IPS-18c (cell line): Measurements from ENCODE around the gene ZNF552.
"Not testable (repeated sequence)": the region's sequence is repeated elsewhere in the genome, so short reads cannot be mapped to it uniquely, and the experiment has no call there.

Experiments
- H3K4me3 ChIP-seq: 2 replicates; pipeline ENCODE4 v1.7.0; 2013; ENCODE audit warnings: low read depth, mild to moderate bottlenecking, low read length, moderate library complexity; ENCODE audit not compliant: insufficient read depth
- H3K9me3 ChIP-seq: one replicate; pipeline ENCODE4 v1.6.1; 2013; ENCODE audit warnings: mild to moderate bottlenecking, low read length, moderate library complexity; ENCODE audit not compliant: control insufficient read depth, insufficient read depth

Gene ZNF552

GRCh38 chr19:57800696-57801095, 14.0 kb downstream of the ZNF552 start:
- H3K4me3 ChIP-seq: no peak overlapping the region

DNA sequence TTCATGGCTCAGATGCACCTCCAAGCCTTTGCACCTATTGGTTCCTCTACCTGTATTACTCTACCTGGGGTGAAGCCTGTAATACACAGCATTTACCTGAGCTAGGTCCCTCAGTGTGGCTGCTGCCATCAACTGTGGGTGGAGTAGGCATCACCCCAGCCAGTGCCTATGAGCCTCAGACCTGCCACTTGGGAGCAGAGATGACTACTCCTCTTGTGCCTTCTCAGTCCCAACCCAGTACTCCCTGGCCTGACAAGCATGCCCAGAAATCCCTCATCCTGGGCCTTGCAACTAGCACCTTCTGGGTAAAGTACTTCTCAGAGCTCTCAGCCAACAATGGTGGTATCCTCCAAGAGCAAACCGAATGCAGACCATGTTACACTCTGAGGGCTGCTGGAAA, 18.1 kb downstream of the ZNF552 start:
- H3K9me3 ChIP-seq, H3K4me3 ChIP-seq: not testable (repeated sequence)

More at GRCh38 chr19:57800696-57801095, 14.0 kb downstream of the ZNF552 start:
- no peaks in the 10 kb centered on the region for H3K9me3 ChIP-seq

DNA sequence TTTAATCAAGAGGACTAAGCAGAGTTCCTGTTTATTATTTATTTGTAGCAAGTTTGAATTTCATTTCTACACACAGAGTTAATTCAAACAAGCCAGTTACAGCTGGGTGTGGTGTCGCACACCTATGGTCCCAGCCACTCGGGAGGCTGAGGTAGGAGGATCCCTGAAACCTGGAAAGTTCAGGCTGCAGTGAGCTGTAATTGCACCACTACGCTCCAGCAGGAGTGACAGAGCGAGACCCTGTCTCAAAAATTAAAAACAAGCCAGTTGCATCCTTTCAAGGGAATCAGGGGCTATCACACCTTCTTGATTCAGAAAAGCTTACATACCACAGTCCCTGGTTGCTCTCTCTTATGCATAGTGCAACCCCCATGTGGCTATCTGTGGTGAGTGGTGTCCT, 25.4 kb downstream of the ZNF552 start:
- Histone ChIP-seq H3K9me3 (peaks cover 4% of the 10 kb centered on the region), H3K4me3 (no peak overlapping the region)

DNA sequence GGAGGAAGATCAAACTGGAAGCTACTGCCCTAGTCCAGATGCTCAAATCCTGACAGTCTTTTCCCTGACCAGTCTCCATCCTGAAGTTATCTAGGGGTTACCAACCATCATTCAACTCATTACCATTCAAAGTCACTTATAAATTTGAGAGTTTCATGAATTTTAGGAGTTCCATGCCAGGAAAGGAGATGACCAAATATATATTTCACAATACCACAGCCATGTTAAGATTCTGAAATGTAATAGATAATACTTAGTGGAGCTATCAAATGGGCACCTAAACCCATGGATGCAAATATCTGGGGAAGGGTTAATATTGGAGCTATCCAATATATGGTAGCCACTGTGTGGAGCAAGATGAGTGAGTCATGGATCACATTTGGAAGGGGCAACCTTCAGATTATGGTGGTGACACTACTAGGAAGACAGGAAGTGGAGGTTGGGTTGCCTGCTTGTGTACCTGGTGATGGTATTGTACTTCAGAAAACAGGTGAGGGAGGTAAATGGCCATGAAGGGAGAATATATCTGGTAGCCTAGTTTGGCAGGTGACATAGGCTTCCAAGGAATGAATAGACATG, 26.5 kb downstream of the ZNF552 start:
- no peak overlapping the region for H3K4me3 ChIP-seq
- H3K9me3 ChIP-seq: peaks cover 4% of the 10 kb centered on the region

DNA sequence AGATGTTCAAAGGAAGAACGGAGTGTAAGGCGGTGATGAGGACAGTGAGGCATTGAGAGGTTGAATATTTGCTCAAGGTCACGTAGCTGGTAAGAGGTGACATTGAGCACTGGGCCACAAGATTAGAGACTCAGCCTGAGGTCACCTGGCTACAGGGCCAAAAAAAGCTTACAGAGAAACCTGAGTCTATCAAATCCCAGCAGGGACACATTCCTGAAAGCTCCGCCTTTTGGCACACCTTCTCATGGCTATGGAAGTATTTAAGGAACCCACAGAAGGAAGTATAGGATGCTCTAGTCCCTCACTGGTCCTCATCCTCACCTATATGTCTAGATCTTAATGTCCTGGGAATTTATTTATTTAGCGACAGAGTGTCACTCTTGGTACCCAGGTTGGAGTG, 27.8 kb downstream of the ZNF552 start:
- Histone ChIP-seq H3K4me3 (no peak overlapping the region), H3K9me3 (peaks cover 4% of the 10 kb centered on the region)

- peaks cover 4% of the 10 kb centered on the region for H3K9me3 ChIP-seq
These were observed 28.4 kb downstream of the ZNF552 start for GRCh38 chr19:57786286-57786685.

GRCh38 chr19:57779220-57779845, 35.4 kb downstream of the ZNF552 start:
- Histone ChIP-seq H3K4me3 (no peak overlapping the region), H3K9me3 (no peaks in the 10 kb centered on the region)

More at GRCh38 chr19:57786286-57786685, 28.4 kb downstream of the ZNF552 start:
- H3K4me3 ChIP-seq: no peak overlapping the region; the same call in 1 of the 2 replicates

GRCh38 chr19:57778336-57778735, 36.4 kb downstream of the ZNF552 start:
- H3K9me3 ChIP-seq: no peaks in the 10 kb centered on the region

DNA sequence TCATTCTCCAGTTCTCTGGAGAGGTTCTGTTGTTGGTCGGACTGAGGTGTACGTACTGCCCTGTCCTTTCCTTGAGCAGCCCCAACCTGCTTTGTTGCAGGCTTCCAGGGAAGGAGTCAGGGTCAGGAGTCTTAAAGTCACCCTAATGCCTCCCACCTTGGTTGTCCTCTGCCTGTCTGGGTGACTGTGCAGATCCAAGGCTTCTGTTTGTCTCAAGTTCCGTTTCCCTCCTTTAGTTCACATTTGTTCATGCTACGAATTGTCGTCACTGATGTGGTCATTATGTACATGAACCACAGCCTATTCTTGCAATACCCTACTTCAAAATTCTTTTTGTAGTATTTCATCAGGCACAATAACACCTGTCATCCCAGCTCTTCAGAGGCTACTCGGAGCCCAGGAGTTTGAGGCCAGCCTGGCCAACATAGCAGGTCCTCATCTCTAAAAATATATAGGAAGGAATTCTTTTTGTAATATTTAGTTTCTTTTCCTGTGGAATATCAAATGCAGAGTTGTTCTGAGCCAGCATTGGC, 37.9 kb downstream of the ZNF552 start:
- no peak overlapping the region for H3K4me3 ChIP-seq

More at GRCh38 chr19:57778336-57778735, 36.4 kb downstream of the ZNF552 start:
- H3K4me3 ChIP-seq: no peak overlapping the region

DNA sequence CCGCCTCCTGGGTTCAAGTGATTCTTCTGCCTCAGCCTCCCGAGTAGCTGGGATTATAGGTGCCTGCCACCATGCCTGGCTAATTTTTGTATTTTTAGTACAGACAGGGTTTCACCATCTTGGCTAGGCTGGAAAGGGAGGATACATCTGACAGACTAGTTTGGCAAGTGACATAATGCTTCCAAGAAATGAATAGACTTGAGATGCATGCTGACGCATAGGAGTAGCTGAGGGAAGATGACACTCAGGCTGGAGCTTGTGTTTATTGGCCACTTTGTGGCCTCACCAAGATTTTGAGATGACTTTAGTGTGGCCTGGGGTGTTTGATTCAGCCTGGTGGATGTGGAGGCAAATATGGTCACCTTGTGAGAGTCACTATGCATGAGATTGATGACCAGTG, 41.2 kb downstream of the ZNF552 start:
- no peaks in the 10 kb centered on the region for H3K9me3 ChIP-seq
- H3K4me3 ChIP-seq: no peak overlapping the region

More for the DNA sequence above, 37.9 kb downstream of the ZNF552 start:
- no peaks in the 10 kb centered on the region for H3K9me3 ChIP-seq

DNA sequence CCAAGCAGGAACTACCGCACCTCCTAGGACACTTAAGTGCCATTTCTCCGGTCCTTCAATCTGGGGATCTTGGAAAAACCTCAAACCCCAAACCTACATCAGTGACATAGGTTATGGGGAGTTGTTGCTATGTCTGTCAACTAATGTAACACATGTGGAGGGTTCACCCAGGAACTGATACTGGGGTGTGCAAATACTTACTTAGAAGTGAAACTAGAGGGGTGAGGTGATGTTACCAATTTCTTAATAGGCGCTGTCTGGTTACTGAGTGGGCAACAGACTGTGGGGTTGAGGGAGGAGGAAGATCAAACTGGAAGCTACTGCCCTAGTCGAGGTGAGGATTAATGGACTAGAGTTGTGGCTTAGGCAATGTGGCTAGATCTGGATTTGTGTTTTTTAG, 43.3 kb downstream of the ZNF552 start:
- Histone ChIP-seq H3K4me3 (no peak overlapping the region), H3K9me3 (no peaks in the 10 kb centered on the region)

- Histone ChIP-seq H3K4me3 (peak within 1 kb of the TSS; percentile 76), H3K9me3 (no peaks in the 10 kb centered on the region)
These were observed 45.2 kb downstream of the ZNF552 start, which contains the start of gene ZNF586 for GRCh38 chr19:57769345-57770131. Gene ZNF586 (plus strand): TSS chr19:57769676. CDS start chr19:57769843, 167 bp downstream.

DNA sequence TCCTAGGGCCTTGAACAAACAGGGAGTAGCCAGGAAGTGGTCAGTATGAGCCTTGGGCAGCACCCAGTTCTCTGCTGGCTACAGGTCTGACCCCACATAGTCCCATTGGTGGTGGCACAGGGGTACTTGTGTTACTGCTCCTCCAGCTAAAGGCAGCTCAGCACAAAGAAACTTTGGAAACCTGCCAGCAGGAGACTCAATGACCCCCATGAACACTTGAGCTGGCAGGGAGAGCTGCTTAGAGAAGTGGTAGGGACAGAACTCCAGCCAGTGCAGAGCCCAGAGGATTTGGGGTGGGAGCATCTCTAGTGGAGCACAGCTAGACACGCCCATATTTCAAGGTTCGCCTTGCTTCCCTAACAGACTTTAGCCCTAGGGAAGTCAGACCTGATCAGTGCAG, 55.6 kb downstream of the ZNF552 start:
- no peak overlapping the region for H3K4me3 ChIP-seq
- H3K9me3 ChIP-seq: no peaks in the 10 kb centered on the region

- no peaks in the 10 kb centered on the region for H3K9me3 ChIP-seq
- H3K4me3 ChIP-seq: no peak overlapping the region
These were observed 56.8 kb downstream of the ZNF552 start for GRCh38 chr19:57757941-57758340.
